GM19239 (cell line): ENCODE results near the gene TARBP1.
"Not testable (repeated sequence)": the region's sequence is repeated elsewhere in the genome, so short reads cannot be mapped to it uniquely, and the experiment has no call there.

ENCODE experiments used
- DNase-seq: peaks from one replicate; pipeline ENCODE4 v3.0.0; 2011; ENCODE audit warnings: low spot score; ENCODE audit not compliant: insufficient read length
- FAIRE-seq: peaks from 2 replicates; lab custom pipeline; 2011; peaks lifted over from hg19 to GRCh38; lab: Jason Lieb, UNC

TARBP1 gene

DNA sequence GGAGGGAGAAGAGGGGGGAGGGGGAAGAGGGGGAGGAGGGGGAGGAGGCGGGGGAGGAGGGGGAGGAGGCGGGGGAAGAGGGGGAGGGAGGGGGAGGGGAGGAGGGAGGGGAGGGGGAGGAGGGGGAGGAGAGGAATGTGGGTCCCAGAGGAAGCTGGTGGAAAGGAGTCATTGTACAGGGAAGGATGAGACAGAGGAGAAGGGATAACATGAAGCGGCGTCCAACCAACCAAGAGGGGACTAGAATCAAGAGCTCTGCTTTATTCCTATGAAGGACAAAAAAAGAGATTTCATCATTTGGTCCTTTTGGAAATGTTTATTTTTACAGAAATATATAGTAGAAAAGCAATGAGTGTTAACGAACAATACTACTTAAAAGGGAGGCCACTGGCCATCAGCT is 81.2 kb downstream of the TARBP1 start:
- DNase-seq (no peak), FAIRE-seq (no peak)

DNA sequence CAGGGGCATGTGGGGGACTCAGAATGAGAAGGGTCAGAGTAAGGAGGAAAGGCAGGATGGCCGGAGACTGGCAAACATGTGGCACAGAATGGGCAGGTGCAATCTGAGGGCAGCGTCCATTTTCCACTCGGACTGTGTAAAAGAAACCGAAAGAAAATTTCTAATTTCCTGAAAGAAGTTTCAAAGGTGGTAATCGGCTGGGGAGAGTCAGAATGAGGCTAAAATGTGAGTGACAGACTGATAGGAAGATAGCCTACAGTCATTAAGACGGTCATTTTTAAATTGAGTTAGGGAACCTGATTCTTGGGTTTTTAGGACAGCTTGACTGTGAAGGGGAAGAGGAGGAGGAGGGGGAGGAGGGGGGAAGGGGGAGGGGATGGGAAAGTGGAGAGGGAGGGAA is 82.1 kb downstream of the TARBP1 start:
- DNase-seq (peak; percentile 14), FAIRE-seq (peak; percentile 69)

DNA sequence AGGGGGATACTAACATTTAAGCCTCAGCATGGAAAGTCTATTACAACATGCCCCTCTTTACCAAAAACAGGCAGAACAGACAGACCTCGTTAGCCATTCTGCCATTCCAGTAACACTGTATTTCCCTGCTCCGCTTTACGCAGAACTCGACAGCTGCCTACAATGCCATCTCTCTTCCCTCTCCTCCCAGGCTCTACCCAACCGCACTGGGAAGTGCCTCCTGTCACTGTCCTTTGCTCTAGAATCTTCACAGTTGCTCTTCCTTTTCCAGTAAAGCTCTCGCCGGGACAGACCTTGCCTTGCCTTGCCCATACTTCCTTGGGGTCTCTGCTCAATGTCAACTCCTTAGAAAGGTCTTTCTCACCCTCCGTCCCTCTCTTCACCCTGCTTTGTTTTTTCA is 82.9 kb downstream of the TARBP1 start:
- DNase-seq (no peak), FAIRE-seq (peak; percentile 66)

DNA sequence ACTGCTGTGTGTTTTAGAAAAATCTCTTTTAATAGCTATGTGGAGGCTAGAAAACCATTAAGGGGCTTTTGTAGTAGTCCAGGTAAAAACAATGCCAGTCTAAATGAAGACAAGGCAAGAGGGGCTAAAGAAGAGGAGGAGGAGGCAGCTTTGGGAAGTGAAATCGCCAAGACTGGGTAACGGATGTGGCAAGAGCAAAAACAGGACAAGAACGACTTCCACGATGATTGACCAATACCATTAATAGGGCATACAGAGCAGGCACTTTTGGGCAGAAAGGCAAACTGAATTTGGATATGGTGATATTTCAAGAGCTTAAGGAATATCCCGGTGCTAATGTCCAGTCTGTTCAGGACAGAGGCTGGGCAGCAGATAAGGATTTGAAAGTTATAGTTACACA is 83.7 kb downstream of the TARBP1 start:
- DNase-seq (no peak), FAIRE-seq (no peak)

DNA sequence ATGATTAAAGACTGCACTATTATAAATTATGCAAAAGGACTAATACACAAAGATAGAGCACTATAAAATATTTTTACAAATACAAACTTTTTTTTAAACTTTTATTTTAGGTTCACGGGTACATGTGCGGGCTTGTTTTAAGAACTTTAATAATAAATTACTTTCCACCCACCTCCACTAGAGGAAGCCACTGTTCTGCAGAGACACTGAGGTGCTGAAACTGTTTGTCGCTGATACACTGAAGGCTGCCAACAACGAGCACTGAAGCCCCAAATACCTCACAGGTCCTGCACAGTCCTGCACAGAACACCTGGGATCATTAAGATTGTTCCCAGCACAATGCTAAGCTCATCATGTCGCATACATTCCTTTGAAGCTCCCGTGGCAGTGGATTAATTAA is 85.8 kb downstream of the TARBP1 start:
- FAIRE-seq (no peak), DNase-seq (no peak)

DNA sequence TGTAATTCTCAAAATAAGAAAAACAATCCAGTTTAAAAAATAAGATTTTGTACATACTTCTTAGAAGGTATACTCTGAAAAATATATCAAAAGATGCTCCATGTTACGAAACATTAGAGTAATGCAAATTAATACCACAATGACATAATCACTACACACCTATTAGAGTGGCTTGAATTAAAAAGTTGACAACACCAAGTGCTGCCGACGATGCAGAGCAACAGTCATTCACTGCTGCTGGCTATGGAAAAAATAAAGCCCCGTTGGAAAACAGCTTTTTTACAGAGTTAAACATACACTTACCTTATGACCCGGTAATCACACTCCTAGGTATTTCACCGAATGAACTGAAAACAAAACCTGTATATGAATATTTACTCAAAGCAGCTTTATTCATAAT is 90.9 kb downstream of the TARBP1 start:
- FAIRE-seq = no peak

DNA sequence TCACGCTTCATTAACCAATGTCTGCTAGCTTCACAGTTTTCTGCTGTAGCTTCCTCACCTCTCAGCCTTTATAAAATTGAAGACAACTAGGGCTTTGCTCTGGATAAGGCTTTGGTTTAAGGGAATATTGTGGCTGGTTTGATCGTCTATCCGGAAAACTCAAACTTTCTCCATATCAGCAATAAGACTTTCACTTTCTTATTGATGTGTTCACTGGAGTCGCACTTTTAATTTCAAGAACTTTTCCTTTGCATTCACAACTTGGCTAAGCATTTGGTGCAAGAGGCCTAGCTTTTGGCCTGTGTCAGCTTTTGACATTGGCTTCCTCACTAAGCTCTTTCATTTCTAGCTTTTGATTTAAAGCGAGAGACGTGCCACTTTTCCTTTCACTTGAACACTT is 92.9 kb downstream of the TARBP1 start:
- DNase-seq (no peak), FAIRE-seq (peak; percentile 66)

More for the DNA sequence above, 90.9 kb downstream of the TARBP1 start:
- no peak for DNase-seq

DNA sequence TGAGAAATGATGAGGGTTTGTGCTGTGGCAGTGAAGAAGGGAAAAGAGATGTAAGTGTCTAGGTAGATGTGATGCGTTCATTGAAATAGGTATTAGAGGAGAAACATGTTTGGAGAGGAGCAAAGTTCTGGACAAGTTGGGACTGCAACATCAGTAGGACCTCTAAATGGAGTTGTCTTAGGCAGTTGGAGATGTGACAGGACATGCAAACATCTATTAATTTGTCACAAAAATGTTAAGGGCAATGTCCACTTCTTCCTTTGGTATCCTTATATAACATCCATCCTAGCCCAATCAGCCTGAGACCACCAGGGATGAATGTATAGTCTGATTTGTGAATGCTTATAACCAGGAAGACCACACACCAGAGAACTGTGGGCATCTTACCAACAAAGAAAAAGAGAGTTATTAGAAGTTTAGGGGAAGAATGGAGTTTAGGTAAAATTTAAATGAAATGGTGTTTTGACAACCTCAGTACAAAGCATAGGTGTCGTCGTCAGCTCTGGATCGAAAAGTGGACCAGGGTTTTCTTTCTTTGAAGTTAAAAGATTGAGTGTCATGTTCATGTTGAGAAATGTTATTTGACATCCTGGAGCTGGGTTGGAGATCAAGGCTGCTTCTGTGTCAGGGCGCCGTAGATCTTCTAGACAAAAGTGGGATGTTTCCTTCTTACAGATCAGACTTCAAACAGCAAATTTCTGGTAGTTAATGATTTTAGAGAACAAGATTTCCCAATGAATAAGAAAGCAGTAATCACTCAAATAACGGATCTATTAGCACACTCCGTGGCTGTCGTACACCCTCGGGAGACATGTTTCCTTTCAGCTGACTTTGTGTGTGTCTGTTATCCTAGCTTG is 97.1 kb downstream of the TARBP1 start:
- no peak for DNase-seq
- FAIRE-seq = no peak

DNA sequence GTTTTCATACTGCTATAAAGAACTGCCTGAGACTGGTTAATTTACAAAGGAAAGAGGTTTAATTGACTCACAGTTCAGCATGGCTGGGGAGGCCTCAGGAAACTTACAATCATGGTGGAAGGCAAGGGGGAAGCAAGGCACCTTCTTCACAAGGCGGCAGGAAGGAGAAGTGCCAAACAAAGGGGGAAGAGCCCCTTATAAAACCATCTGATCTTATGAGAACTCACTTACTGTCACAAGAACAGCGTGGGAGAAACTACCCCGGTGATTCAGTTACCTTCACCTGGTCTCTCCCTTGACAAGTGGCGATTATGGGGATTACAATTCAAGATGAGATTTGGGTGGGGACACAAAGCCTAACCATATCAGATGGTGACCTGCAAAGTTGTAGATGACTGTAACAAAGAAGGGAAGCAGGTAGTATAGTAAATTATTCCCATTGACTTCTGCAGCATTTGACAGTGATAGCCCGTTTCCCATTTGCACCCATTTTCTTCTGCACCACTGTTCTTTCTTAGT is 99.3 kb downstream of the TARBP1 start:
- not testable (repeated sequence) for FAIRE-seq, DNase-seq

DNA sequence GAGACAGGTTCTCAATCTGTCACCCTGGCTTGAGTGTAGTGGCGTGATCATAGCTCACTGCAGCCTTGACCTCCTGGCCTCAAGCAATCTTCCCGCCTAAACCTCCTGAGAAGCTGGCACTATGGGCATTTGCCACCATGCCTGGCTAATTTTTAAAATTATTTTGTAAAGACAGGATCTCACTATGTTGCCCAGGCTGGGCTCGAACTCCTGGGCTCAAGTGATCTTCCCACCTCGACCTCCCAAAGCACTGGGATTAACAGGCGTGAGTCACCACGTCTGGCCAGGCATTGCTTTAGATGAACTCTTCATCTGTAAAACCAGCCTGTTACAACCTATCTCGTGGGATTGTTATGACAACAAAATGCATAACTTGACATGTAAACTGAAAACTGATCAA is 103.3 kb downstream of the TARBP1 start:
- no peak for FAIRE-seq
- DNase-seq = no peak

DNA sequence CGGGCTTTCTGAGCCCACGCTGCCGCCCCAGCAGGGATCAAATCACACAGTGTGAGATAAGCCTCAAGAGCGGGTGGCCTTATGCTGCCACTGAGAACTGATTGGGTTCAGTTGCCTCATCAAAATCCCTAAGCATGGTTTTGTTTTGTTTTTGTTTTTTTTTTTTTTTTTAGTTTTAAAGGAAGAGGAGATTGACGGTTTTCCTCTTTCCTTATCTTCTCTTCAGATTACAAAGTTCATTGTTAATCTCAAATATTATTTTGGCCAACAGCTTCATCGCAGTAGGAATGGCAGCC is 105.1 kb downstream of the TARBP1 start:
- no peak for DNase-seq
- FAIRE-seq = no peak

DNA sequence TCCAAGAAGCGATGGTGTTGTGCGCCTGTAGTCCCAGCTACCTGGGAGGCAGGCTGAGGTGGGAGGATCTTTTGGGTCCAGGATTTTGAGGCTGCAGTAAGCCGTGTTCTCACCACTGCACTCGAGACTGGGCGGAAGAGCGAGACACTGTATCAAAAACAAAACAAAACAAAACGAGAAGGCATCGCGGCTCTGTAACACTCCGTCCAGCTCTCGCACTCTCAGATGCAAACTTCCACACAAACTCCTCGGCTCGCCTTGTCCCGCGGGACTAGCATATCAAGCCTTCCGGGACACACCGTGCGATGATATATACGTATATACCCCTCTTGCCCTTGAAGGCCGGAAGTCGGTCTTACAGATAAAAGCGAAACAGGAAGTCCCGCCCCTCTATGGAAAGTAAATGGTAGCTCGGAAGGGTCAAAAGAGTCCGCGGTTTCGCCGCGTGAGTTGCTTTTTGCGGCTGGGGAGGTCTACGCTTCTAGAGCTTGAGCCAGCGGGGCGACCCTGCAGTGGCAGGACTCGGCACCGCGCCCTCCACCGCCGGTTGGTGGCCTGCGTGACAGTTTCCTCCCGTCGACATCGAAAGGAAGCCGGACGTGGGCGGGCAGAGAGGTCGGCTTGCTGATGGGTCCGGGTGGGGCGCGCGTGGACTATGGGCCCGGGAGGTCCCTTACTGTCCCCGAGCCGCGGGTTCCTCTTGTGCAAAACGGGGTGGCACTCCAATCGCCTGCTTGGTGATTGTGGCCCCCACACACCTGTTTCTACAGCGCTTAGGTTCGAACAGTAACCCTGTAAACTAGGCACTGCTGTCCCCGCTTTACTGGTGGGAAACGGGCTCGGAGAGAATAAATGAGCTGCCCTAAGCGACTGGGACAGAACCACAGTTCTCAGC is 105.7 kb downstream of the TARBP1 start, which contains the start of gene COA6:
COA6 (plus strand) TSS at position 393 of the 895 bp plus-strand sequence; CDS start at position 404, 11 bp downstream.
- FAIRE-seq (peak; percentile 94), DNase-seq (peak; percentile 63)

DNA sequence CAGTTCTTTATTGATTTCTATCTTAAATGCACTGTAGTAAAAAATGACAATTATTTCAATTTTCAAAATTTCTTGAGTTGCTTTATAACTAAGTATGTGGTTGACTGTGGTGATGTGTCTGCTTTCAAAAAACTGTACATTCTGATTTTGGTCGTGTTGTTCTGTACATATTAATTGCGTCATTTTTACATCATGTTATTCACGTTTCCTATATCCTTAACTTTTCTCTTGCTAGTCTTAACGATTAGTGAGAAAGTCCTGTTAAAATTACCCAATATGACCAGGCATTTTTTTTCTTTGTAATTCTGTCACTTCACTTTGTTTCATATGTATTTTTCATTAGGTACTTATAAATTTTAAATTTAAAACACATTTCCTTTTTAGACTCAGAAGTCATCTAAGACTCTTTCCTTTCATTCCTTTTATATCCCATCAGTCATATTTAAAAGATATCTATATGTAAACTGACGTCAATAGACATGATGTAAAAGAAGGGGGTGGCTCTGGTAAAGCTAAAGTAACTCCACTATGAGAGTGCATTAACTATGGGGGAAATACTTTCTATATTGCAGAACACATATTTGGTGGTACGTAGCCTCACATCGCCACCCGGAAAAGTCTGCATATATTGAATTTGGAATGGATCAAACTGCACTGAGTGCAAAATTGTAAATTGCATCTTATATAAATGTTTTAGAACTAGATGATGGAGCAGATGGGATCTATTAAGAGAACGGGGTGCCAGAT is 106.8 kb downstream of the TARBP1 start:
- DNase-seq (no peak), FAIRE-seq (no peak)

DNA sequence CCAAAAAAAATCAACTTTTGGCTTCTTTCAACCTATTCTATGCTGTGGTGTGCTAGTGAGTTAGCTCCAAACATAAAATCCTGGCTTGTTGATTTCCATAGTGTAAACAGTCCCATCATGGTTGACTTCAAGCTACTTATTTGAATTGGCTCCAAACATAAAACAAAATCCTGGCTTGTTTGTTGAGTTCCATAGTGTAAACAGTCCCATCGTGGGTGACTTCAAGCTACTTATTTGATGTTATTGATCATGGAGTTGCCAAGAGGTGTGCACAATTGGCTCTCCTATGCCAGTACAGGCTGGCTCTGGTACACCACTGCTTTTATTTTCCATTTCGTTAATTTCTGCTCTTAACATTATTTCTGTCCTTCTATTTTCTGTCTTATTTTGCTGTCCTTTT is 107.6 kb downstream of the TARBP1 start:
- no peak for FAIRE-seq

DNA sequence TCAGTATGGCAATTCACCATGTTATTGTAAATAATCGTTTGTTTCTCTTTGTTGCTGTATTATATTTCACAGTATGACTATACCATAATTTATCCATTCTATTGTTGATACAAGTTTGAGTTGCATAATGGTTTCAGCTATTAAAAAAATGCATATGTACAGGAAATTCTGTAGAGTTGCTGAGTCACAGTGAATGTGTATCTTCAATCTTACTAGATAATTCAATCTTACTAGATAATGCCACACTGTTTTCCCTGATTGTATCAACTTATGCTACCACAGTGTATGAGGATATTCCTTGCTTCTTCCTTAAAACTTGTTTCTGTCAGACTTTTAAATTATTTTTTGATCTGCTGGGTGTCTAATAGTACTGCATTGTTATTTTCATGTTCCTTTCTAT is 109.2 kb downstream of the TARBP1 start:
- FAIRE-seq (no peak), DNase-seq (no peak)

More for the DNA sequence above, 107.6 kb downstream of the TARBP1 start:
- DNase-seq = no peak

DNA sequence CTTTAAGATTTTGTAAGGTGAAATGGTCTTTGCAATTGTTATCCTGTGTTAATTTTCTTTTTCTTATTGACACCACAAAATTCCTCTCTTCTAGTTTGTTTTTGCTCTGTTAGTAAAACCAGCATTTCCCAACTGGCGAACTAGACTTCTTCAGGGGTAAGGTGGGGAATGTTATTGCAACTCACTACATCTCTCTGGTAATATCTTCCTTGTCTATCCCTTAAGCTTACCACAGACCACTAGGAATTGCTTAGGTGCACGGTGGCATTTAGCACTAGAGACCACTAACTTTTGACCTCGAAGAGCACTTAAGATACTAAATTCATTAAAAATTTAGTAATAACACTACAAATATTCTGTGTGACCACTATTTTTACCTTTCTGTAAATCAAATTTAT is 109.9 kb downstream of the TARBP1 start:
- no peak for FAIRE-seq

DNA sequence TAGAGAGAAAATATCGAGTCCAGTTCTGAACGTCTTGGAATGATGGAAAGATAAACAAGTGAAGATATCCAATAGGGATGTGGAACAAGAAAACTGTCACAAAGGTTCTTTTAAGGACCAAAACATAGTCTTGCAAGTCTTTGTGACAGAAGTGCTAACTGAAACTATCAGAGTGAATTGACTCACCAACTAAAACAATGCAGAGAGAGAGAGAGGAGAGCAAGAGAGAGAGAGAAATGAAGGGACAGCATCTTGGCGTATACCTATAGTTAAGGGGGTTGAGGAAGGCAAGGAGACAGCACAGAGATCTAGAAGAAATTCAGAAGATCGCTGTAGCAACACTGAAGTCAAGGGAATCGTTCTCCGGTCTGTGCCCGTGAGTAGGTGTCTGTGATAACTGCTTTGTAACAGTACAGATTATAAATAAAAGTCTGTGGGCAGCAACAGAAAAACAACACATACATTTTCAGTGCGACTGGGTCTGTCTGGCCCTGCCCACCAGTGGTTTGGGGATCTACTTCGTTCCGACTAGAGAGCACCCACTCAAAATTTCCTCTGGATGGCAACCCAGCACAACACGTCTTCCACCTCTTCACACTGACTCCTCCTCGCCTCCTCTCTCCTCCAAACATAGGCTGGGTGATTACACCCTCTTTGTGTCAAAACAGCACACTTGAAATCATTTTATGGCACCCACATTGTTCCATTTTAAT is 110.5 kb downstream of the TARBP1 start:
- DNase-seq (no peak), FAIRE-seq (no peak)

More for the DNA sequence above, 109.9 kb downstream of the TARBP1 start:
- no peak for DNase-seq

DNA sequence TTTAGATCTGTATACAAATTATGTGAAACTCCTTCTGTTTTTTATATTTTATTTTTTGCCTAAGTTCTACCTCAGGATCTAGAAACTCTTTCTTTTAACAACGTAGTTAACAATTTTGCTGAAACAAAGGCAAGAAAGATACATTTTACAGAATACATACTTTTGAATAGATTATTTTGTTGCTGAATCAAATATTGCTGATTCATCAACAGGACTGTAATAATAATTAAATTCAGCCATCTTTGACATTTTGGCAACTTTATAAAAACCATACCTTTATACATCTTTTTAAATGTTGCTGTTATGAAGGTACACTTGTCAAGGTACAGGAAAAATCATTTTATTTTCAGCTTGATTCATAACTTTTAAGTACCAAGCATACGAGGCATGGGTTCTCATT is 116.4 kb downstream of the TARBP1 start:
- no peak for DNase-seq
- no peak for FAIRE-seq

DNA sequence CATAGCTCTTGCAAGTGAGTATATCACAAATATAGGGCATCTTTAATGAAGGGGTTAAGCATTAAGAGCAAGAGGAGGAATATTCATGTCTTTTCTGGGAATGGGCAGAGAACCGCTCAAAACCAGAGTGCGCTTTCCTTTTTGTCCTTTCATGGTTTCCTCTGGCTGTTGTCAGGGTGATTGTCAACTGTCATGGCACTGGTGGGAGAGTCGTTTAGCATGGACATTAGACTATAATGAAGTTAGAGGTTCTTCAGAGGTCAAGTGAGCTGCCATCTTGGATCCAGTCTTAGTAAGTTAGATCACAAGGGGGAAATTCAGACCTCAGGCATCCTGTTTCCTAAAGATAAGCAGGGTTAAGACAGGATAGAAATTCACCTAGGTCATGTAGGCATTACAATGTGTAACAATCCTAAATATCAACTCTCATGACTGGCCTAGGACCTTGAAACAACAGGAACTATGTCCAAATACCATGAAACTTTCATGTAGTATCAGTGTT is 117.8 kb downstream of the TARBP1 start:
- DNase-seq (no peak), FAIRE-seq (no peak)
